Measurements from ENCODE around the gene SLC35F5. TPM values are rescaled to one million over a fixed set of nuclear protein-coding genes. Genes with fewer than 3 reads are reported as not detected.

The SLC35F5 gene
- polyA plus RNA-seq, 2 of the 4 experiments (the other 2 are of a cell fraction), result 45.6 to 86.6 TPM

DNA sequence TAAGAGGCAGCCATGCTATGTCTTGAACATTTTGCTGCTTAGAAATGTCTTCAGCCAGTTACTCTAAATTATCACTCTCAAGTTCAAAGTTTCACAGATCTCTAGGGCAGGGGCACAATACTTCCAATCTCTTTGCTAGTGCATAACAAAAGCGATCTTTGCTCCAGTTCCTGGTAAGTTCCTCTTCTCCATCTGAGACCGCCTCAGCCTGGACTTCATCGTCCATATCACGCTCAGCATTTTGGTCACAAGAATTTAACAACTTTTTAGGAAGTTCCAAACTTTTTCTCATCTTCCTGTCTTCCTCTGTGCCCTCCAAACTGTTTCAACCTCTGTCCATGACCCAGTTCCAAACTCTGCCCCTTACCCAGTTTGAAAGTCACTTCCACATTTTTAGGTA, 8.8 kb upstream of the SLC35F5 start:
- Histone ChIP-seq H3K4me1 (no peaks in the 10 kb centered on the region; the same call in 2 of the 3 replicates), H3K27ac (no peak overlapping the region), H3K9me3 (peaks cover 2% of the 10 kb centered on the region; the same call in 2 of the 3 replicates), H3K4me2 (no peak overlapping the region), H3K4me3 (no peak overlapping the region)
- no peak for FAIRE-seq
- POLR2A ChIA-PET, result no interaction called here
- TF ChIP-seq, protein P1, sequence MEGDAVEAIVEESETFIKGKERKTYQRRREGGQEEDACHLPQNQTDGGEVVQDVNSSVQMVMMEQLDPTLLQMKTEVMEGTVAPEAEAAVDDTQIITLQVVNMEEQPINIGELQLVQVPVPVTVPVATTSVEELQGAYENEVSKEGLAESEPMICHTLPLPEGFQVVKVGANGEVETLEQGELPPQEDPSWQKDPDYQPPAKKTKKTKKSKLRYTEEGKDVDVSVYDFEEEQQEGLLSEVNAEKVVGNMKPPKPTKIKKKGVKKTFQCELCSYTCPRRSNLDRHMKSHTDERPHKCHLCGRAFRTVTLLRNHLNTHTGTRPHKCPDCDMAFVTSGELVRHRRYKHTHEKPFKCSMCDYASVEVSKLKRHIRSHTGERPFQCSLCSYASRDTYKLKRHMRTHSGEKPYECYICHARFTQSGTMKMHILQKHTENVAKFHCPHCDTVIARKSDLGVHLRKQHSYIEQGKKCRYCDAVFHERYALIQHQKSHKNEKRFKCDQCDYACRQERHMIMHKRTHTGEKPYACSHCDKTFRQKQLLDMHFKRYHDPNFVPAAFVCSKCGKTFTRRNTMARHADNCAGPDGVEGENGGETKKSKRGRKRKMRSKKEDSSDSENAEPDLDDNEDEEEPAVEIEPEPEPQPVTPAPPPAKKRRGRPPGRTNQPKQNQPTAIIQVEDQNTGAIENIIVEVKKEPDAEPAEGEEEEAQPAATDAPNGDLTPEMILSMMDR (IDR thresholded peaks at IDR 0.05), result no peak
- TF ChIP-seq KDM5A (IDR thresholded peaks at IDR 0.05), result no peak
- TF ChIP-seq KDM1A (IDR thresholded peaks at IDR 0.05; ENCODE audit: low read depth), result no peak
- TF ChIP-seq SREBF2 (IDR thresholded peaks at IDR 0.05), result no peak
- no peak for TF ChIP-seq TFCP2L1 (CRISPR knock-in tag; IDR thresholded peaks at IDR 0.05)
- no peak for TF ChIP-seq HOXB13 (CRISPR knock-in tag; IDR thresholded peaks at IDR 0.05; ENCODE audit: low read depth)
- TF ChIP-seq, protein P2, sequence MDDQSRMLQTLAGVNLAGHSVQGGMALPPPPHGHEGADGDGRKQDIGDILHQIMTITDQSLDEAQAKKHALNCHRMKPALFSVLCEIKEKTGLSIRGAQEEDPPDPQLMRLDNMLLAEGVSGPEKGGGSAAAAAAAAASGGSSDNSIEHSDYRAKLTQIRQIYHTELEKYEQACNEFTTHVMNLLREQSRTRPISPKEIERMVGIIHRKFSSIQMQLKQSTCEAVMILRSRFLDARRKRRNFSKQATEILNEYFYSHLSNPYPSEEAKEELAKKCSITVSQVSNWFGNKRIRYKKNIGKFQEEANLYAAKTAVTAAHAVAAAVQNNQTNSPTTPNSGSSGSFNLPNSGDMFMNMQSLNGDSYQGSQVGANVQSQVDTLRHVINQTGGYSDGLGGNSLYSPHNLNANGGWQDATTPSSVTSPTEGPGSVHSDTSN (IDR thresholded peaks at IDR 0.05), result no peak
- TF ChIP-seq, protein P3, sequence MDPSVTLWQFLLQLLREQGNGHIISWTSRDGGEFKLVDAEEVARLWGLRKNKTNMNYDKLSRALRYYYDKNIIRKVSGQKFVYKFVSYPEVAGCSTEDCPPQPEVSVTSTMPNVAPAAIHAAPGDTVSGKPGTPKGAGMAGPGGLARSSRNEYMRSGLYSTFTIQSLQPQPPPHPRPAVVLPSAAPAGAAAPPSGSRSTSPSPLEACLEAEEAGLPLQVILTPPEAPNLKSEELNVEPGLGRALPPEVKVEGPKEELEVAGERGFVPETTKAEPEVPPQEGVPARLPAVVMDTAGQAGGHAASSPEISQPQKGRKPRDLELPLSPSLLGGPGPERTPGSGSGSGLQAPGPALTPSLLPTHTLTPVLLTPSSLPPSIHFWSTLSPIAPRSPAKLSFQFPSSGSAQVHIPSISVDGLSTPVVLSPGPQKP (IDR thresholded peaks at IDR 0.05; ENCODE audit: low read depth, low read length), result no peak
- no peak for TF ChIP-seq POLR2AphosphoS2 (conservative IDR thresholded peaks at IDR 0.05; ENCODE audit: low read length)
- TF ChIP-seq, protein P4, sequence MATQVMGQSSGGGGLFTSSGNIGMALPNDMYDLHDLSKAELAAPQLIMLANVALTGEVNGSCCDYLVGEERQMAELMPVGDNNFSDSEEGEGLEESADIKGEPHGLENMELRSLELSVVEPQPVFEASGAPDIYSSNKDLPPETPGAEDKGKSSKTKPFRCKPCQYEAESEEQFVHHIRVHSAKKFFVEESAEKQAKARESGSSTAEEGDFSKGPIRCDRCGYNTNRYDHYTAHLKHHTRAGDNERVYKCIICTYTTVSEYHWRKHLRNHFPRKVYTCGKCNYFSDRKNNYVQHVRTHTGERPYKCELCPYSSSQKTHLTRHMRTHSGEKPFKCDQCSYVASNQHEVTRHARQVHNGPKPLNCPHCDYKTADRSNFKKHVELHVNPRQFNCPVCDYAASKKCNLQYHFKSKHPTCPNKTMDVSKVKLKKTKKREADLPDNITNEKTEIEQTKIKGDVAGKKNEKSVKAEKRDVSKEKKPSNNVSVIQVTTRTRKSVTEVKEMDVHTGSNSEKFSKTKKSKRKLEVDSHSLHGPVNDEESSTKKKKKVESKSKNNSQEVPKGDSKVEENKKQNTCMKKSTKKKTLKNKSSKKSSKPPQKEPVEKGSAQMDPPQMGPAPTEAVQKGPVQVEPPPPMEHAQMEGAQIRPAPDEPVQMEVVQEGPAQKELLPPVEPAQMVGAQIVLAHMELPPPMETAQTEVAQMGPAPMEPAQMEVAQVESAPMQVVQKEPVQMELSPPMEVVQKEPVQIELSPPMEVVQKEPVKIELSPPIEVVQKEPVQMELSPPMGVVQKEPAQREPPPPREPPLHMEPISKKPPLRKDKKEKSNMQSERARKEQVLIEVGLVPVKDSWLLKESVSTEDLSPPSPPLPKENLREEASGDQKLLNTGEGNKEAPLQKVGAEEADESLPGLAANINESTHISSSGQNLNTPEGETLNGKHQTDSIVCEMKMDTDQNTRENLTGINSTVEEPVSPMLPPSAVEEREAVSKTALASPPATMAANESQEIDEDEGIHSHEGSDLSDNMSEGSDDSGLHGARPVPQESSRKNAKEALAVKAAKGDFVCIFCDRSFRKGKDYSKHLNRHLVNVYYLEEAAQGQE (IDR thresholded peaks at IDR 0.05), result no peak
- no peak for TF ChIP-seq ZC3H11A (IDR thresholded peaks at IDR 0.05)
- no peak for TF ChIP-seq CBX8 (IDR thresholded peaks at IDR 0.05)
- no peak for TF ChIP-seq FOXS1 (CRISPR knock-in tag; IDR thresholded peaks at IDR 0.05)
- ATAC-seq, result no peak
- 52% methylated on average over 4 of the region's 4 CpGs for whole genome bisulfite sequencing (ENCODE audit: missing lambda C conversion rate)
- no peak for DNase-seq (ENCODE audit: low read depth in 1 of 2, low spot score in 1 of 2)
- CTCF ChIA-PET, result no interaction called here

DNA sequence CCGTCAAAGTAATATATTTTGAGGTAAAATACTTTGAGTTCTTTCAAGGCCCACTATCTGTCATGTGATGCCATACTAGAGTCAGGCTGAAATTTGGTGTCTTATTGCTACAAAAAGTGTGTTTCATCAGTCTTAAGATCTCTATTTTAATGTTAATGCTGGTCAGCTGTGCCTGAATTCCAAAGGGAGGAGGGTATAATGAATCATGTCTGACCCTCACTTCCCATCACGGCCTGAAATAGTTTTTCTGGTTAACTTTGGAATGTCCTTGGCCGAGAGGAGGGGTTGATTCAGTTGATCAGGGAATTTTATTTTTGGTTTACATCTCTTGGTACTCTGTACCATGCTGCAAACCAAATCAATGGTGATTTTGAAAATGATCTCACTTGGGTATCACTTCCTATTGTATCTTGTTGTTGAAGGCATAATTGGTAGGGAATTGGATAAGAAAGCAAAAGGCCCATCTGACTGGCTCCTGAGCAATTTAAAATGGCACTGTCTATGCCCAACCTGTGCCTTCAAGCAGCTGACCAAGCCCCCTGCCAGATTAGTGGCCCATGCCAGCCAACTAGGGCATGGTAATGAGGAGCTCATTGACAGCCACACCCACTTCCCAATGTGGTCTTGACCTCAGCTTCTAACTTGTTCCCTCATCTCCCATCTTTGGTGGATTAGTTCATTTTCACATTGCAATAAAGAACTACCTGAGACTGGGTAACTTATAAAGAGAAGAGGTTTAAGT, 6.1 kb upstream of the SLC35F5 start:
- WGBS (ENCODE audit: missing lambda C conversion rate), result 66% methylated on average over 3 of the region's 3 CpGs
- FAIRE-seq, result no peak

More for the DNA sequence above, 6.1 kb upstream of the SLC35F5 start:
- Histone ChIP-seq H3K4me1 (peaks cover under 1% of the 10 kb centered on the region; the same call in 1 of the 3 replicates), H3K4me3 (no peak overlapping the region), H3K9me3 (peaks cover 2% of the 10 kb centered on the region; the same call in 2 of the 3 replicates), H3K4me2 (no peak overlapping the region), H3K27ac (no peak overlapping the region)
- DNase-seq (ENCODE audit: low read depth in 1 of 2, low spot score in 1 of 2) (no peak), ATAC-seq (no peak)
- ChIA-PET CTCF (no interaction called here), POLR2A (no interaction called here)
- no peak for TF ChIP-seq KDM5A (IDR thresholded peaks at IDR 0.05)
- TF ChIP-seq, protein P4 (IDR thresholded peaks at IDR 0.05), result no peak
- no peak for TF ChIP-seq NPAS2 (CRISPR knock-in tag; IDR thresholded peaks at IDR 0.05; ENCODE audit: borderline replicate concordance)
- no peak for TF ChIP-seq CHD2 (IDR thresholded peaks at IDR 0.05; ENCODE audit: low read length, partially characterized antibody)
- TF ChIP-seq JUN (IDR thresholded peaks at IDR 0.05), result no peak
- no peak for TF ChIP-seq KDM1A (IDR thresholded peaks at IDR 0.05; ENCODE audit: low read depth)
- TF ChIP-seq RARB (CRISPR knock-in tag; IDR thresholded peaks at IDR 0.05), result no peak

Measured in A549 (cell line).